ENCODE measurements around the gene ZNF324B. TPM values are rescaled to one million over a fixed set of nuclear protein-coding genes. Genes with fewer than 3 reads are reported as not detected.

ZNF324B gene
- total RNA-seq (2021; fragmentation: NEBNext Ultra II Directional; extraction: Animal tissue kit (Norgen Biotek cat#: 25700)) (5.3 and 6.0 TPM in 2 replicates), polyA plus RNA-seq (2011; rRNA removed) (2.9 and 3.5 TPM in 2 replicates), polyA minus RNA-seq (2011; rRNA and poly(A)+ RNA removed) (5.6 and 6.6 TPM in 2 replicates)
- 3.1 TPM for polyA plus RNA-seq (2011; cell fraction: cytosol; rRNA removed)
- 3.5 TPM for polyA plus RNA-seq (2011; cell fraction: nucleus; rRNA removed)
- polyA plus RNA-seq (2012, experiment 1 of 2) = 1.7 to 3.7 TPM (median 3.0 TPM) in 4 replicates
- polyA plus RNA-seq (2012, experiment 2 of 2) = 2.2 TPM
- polyA plus RNA-seq (2013, experiment 1 of 2) = 1.5 TPM
- polyA plus RNA-seq (2013, experiment 2 of 2) = 1.5 TPM
- polyA minus RNA-seq (2011; cell fraction: cytosol; rRNA and poly(A)+ RNA removed) = 4.5 TPM
- polyA minus RNA-seq (2011; cell fraction: nucleus; rRNA and poly(A)+ RNA removed) = 3.5 TPM
- long read RNA-seq, experiment 1, partial matches to known transcripts = 0 of 1 reads
- long read RNA-seq, experiment 1, other reads (novel, unspliced or antisense) = 1 of 1 reads
- long read RNA-seq, experiment 2 = 0 reads

DNA sequence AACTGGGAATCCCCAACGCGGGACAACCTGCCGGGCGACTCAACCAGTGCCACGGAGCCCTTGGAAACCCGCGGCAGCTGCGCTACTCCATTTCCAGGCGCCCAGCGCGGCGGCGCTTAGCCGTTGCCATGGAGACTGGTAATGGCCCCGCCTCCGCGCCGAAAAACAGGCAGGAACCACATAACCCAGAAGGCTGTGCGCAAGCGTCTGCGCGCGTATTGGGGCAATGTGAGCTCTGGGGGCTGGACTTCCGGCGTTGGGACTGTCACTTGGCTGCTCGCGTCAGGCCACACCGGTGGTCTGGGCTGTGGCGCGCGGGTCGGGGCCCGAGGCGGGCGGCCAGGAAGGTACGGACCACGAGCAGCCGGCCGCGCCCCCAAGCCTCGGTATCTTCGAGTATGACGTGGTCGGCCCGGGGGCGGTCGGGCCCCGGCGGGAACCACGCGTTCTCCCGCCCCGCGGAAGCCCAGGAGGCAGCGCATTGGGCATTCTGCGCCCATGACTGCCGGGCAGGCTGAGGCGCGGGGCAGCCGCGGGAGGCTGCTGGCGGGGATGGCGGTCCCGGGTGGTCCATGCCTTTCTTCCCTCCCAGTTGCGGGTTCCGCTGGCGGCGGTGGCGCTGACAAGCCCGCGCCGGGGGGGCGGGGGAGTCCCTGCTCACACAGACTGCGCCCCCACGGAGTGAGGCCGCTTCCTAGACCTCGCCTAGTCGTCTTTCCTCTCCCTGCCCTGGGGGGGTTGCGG lies at the start of gene ZNF324B:
Gene ZNF324B, plus strand, starts transcription at position 265 of the 744 bp plus-strand sequence. CDS start 2,080 bp downstream, outside the sequence.
- FAIRE-seq = no peak
- Histone ChIP-seq H3K79me2 (ENCODE audit: control insufficient read depth in 1 of 2, insufficient read depth in 2 of 2, low read length in 2 of 2) (no peaks in the 10 kb centered on the region), H3K23ac (ENCODE audit: insufficient read length) (no peak within 1 kb of the TSS), H3K56ac (replicated peaks; ENCODE audit: insufficient read length, low read depth, low read length) (no peak within 1 kb of the TSS), H3K27me3 (replicated peaks in 1 of 4; ENCODE audit: control insufficient read depth in 3 of 4, extremely low read depth in 1 of 4, insufficient read depth in 3 of 4, low read length in 3 of 4) (peaks cover 0 to 12% (median 6%) of the 10 kb centered on the region in 4 experiments; a peak in 3 of 7 replicates), H2BK120ac (replicated peaks; ENCODE audit: low read depth, low read length) (no peak within 1 kb of the TSS), H4K91ac (replicated peaks; ENCODE audit: insufficient read length, low read length) (no peak within 1 kb of the TSS), H4K5ac (ENCODE audit: insufficient read length, low read depth, low read length) (no peak within 1 kb of the TSS), H3K4me3 (ENCODE audit: extremely low read depth in 1 of 4, insufficient read depth in 2 of 4, low read depth in 3 of 4, low read length in 4 of 4) (peak within 1 kb of the TSS; percentile 74 to 81 (median 80)), H3K18ac (ENCODE audit: extremely low read depth, low read length) (no peak within 1 kb of the TSS), H3K27ac (ENCODE audit: low read depth, low read length) (no peak within 1 kb of the TSS), H2BK12ac (ENCODE audit: low read depth, low read length) (no peak within 1 kb of the TSS), H3K4me2 (ENCODE audit: insufficient read depth in 1 of 2, low read depth in 2 of 2, low read length in 2 of 2) (peak within 1 kb of the TSS; percentile 65 to 86), H3K23me2 (ENCODE audit: low read depth, low read length) (peaks cover 5% of the 10 kb centered on the region; the same call in 1 of the 2 replicates), H2AFZ (ENCODE audit: low read length) (peak within 1 kb of the TSS; percentile 95), H3K36me3 (ENCODE audit: control insufficient read depth in 2 of 4, insufficient read depth in 4 of 4, low read length in 3 of 4) (peaks cover 0 to 4% (median under 1%) of the 10 kb centered on the region in 4 experiments; a peak in 2 of 8 replicates), H3K9me3 (ENCODE audit: insufficient read depth in 2 of 2, low read depth in 1 of 2, low read length in 1 of 2) (peaks cover 14 to 17% of the 10 kb centered on the region in 2 experiments), H4K8ac (ENCODE audit: extremely low read depth, insufficient read depth, low read length) (no peak within 1 kb of the TSS; the same call in 1 of the 2 replicates), H2BK20ac (ENCODE audit: low read length) (no peak within 1 kb of the TSS), H2AK5ac (ENCODE audit: low read depth, low read length) (no peak within 1 kb of the TSS), H4K20me1 (replicated peaks in 1 of 2; ENCODE audit: control insufficient read depth in 1 of 2, insufficient read depth in 2 of 2, low read length in 2 of 2) (no peaks in the 10 kb centered on the region), H3K9ac (replicated peaks in 1 of 4; ENCODE audit: extremely low read depth in 1 of 4, low read depth in 3 of 4, low read length in 3 of 4) (peak within 1 kb of the TSS in 2 of 4 experiments; percentile 29 to 72; a peak in 3 of 7 replicates), H2BK5ac (ENCODE audit: low read depth, low read length) (no peak within 1 kb of the TSS), H3K79me1 (ENCODE audit: low read depth, low read length) (no peaks in the 10 kb centered on the region), H3K14ac (ENCODE audit: insufficient read length) (no peak within 1 kb of the TSS), H3K4me1 (replicated peaks in 1 of 4; ENCODE audit: control insufficient read depth in 3 of 4, insufficient read depth in 4 of 4, low read length in 3 of 4) (no peaks in the 10 kb centered on the region), H2BK15ac (ENCODE audit: low read length) (no peak within 1 kb of the TSS), H3K4ac (replicated peaks; ENCODE audit: insufficient read length, low read depth, low read length) (no peak within 1 kb of the TSS)
- POLR2A ChIA-PET (ENCODE audit: partially characterized antibody) = interaction anchor here (0.8 to 3.1 kb wide), 8 partner anchors 9 to 449 kb away, joined by 3 to 13 read pairs (median 3); partner anchors contain the start of genes ZNF132, ZNF446, ZNF584 and ZNF606
- peak; percentile 82 to 96 for DNase-seq (ENCODE audit: low read depth in 1 of 2, low spot score in 2 of 2)
- CTCF ChIA-PET (ENCODE audit: partially characterized antibody) = interaction anchor here (0.6 to 1.0 kb wide), 4 partner anchors 12 to 85 kb away, joined by 3 to 4 read pairs (median 3); no protein-coding TSS in a partner anchor
- 0% methylated on average over 64 of the region's 79 CpGs; no CpG with 5 or more reads in 1 of the 2 experiments for WGBS, 2 experiments (ENCODE audit: extremely low coverage in 1 of 2, insufficient coverage in 1 of 2, insufficient read length in 1 of 2, insufficient replicate concordance in 2 of 2, low coverage in 1 of 2, low lambda C conversion rate in 2 of 2, missing lambda C conversion rate in 1 of 2)
- TF ChIP-seq MAFK (IDR thresholded peaks at IDR 0.05; ENCODE audit: low read depth, low read length) (no peak), SIN3A (conservative IDR thresholded peaks at IDR 0.05 in 1 of 2, IDR thresholded peaks at IDR 0.05 in 1 of 2; ENCODE audit: low read depth in 1 of 2, low read length in 2 of 2) (peak; percentile 86 to 96; a peak in 3 of 4 replicates), CTBP2 (IDR thresholded peaks at IDR 0.05; ENCODE audit: borderline replicate concordance, insufficient read depth, insufficient read length, low read length) (no peak), SP4 (IDR thresholded peaks at IDR 0.05; ENCODE audit: low read length) (0 out of 2 replicates have a peak, but pooled peaks have one; percentile 24), KDM5A (IDR thresholded peaks at IDR 0.05; ENCODE audit: low read length) (no peak), TAF7 (optimal IDR thresholded peaks at IDR 0.05; ENCODE audit: borderline replicate concordance, low read depth, low read length) (no peak)
- TF ChIP-seq, protein P1, sequence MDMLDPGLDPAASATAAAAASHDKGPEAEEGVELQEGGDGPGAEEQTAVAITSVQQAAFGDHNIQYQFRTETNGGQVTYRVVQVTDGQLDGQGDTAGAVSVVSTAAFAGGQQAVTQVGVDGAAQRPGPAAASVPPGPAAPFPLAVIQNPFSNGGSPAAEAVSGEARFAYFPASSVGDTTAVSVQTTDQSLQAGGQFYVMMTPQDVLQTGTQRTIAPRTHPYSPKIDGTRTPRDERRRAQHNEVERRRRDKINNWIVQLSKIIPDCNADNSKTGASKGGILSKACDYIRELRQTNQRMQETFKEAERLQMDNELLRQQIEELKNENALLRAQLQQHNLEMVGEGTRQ (IDR thresholded peaks at IDR 0.05; ENCODE audit: low read length) = no peak

Measured in H1 (cell line).